GM19463 (cell line): ENCODE measurements around the gene VWA8.
"Not testable (repeated sequence)": the region's sequence is repeated elsewhere in the genome, so short reads cannot be mapped to it uniquely, and the experiment has no call there.

Experiments used
- ATAC-seq: cut with Tn5 transposase; IDR thresholded peaks from one replicate; pipeline ENCODE4 v1.9.1; 2021; ENCODE audit warnings: mild to moderate bottlenecking, moderate library complexity; ENCODE audit not compliant: unreplicated experiment

Gene VWA8

DNA sequence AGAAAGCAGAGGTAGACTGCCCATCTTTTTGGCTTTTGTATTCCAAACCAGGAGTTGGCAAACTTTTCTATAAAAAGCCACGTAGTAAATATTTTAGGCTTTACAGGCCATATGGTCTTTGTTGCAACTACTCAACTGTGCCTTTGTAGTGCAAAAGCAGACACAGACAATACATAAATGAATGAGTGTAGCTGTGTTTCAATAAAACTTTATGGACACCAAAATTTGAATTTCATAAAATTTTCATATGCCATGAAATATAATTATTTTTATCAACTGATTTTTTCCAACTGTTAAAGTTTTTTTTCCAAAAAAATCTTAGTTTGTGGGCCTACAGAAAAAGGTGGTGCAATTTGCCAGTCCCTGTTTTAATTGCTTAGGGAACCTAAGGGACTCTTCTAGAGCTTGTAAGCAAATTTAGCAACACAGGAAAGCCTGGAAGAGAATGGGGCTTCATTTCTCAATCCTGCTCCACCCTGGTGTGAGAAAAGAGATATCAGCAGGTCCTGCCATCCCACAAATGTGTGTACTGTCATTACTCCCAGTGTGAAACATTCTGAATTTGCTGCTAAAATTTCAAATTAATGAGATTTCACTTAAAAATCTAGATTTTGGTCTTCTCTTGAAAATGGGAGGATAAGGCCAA is 309.4 kb downstream of the VWA8 start:
- no peak for ATAC-seq

- ATAC-seq = no peak
Observed at GRCh38 chr13:41650706-41651105, 310.2 kb downstream of the VWA8 start.

GRCh38 chr13:41649659-41650058 is 311.2 kb downstream of the VWA8 start:
- ATAC-seq = no peak

- ATAC-seq = no peak
Observed at GRCh38 chr13:41648314-41648935, 312.5 kb downstream of the VWA8 start.

- ATAC-seq = not testable (repeated sequence)
Observed at GRCh38 chr13:41647699-41648313, 313.1 kb downstream of the VWA8 start.

DNA sequence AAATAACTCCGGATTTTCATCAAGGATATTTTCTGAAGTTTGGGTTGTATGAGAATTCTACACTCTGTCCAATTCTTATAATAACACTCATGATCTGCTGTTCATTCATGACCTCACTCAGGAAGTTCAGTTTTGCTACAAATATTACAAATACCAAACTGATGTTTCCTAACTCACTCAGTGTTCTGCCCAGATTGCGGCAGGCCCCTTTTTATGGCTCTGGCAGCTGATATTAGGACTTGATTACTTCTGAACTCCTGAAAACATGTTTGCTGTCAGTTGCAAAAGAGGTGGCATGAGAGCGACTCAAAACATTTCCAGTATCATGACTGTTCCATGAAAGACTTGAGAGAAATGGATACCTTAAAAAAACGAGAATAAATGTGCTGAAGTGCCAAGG is 315.6 kb downstream of the VWA8 start:
- no peak for ATAC-seq

DNA sequence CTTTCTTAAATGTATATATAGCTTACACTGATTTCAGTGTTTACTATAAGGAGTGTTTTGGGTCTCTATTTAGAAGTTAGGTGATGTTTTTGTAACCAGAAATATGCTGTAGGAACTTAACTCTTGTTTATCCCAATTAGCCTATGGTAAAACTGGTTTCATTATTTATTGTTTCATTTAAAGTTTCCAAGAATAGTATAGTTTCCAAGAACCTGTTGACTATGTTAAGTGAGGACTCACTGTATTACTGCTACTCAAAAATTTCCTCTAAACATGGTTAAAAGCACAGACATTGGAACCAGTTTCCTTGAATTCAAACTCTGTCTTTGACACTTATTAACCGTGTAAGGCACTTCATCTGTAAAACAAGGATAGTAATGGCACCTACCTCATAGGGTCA is 316.2 kb downstream of the VWA8 start:
- ATAC-seq = no peak

- no peak for ATAC-seq
Observed at GRCh38 chr13:41643507-41643906, 317.4 kb downstream of the VWA8 start.

GRCh38 chr13:41641961-41642360 is 318.9 kb downstream of the VWA8 start:
- ATAC-seq = no peak

GRCh38 chr13:41641429-41641828 is 319.5 kb downstream of the VWA8 start:
- ATAC-seq = no peak

GRCh38 chr13:41639955-41640780 is 320.7 kb downstream of the VWA8 start:
- ATAC-seq = no peak

DNA sequence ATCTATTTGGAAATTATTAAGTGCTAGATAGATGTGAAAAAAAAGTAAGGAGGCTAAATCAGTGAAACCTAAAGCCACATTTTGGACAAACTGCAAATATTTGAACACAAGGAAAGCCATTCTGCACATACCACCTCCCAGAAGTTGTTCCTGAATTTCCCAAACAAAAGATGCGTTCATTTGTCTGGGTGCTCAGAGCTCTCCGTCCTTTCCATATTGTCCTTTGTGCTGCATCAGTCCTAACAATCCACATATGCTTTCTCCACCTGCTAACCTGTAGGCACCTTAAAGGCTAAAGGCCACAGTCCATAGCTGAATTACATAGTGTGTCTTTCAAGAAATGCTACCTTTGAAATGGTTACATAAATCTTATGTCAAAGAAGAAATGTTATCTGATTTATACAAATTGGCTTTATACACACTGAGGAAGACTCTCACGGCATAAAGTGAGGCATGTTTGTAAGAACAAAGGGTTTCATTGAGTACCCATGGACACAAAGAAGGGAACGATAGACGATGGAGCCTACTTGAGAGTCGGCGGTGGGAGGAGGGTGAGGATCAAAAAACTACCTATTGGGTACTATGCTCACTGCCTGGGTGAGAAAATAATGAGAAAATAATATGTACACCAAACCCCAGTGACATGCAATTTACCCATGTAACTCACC is 321.5 kb downstream of the VWA8 start:
- no peak for ATAC-seq

DNA sequence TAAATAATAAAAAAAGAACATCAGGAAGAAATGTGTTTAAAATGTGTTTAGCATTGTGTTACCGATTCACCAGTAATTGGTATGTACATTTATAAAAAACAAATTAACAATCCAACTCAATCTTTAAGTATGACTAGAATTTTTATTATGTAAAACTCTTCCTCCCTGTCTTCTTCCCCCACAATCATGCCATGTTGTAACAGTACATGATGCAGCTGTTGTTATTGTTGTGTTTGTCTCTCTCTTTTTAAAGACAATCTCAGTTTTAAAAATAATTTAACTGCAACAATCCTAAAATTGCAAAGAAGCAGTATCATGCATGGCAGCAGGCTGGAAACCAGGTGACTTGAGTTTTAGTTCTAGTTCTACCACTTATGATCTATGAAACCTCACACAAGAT is 323.3 kb downstream of the VWA8 start:
- no peak for ATAC-seq

GRCh38 chr13:41637032-41637431 is 323.9 kb downstream of the VWA8 start:
- not testable (repeated sequence) for ATAC-seq

DNA sequence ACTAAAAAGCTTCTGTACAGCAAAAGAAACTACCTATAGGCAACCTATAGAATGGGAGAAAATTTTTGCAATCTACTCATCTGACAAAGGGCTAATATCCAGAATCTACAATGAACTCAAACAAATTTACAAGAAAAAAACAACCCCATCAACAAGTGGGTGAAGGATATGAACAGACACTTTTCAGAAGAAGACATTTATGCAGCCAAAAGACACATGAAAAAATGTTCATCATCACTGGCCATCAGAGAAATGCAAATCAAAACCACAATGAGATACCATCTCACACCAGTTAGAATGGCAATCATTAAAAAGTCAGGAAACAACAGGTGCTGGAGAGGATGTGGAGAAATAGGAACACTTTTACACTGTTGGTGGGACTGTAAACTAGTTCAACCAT is 324.3 kb downstream of the VWA8 start:
- not testable (repeated sequence) for ATAC-seq

DNA sequence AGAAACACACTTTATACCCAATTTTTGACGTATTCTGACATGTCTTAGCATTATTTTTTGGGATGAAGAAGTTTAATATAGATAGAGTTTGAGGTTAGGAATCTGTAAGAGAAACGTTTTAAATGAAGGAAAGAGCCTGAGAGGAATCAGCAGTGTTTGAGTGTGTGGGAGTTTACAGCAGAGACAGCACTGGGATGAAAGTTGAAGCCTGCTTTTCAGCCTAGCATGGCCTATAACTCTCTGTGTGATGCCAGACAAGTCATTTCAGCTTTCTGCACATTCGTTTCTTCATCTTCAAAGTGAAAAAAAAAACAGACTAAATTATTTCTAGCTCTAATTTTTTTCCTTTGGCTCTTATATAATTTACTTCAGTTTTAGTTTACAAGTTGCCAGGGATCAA is 326.5 kb downstream of the VWA8 start:
- ATAC-seq = no peak

GRCh38 chr13:41633776-41634175 is 327.1 kb downstream of the VWA8 start:
- no peak for ATAC-seq

DNA sequence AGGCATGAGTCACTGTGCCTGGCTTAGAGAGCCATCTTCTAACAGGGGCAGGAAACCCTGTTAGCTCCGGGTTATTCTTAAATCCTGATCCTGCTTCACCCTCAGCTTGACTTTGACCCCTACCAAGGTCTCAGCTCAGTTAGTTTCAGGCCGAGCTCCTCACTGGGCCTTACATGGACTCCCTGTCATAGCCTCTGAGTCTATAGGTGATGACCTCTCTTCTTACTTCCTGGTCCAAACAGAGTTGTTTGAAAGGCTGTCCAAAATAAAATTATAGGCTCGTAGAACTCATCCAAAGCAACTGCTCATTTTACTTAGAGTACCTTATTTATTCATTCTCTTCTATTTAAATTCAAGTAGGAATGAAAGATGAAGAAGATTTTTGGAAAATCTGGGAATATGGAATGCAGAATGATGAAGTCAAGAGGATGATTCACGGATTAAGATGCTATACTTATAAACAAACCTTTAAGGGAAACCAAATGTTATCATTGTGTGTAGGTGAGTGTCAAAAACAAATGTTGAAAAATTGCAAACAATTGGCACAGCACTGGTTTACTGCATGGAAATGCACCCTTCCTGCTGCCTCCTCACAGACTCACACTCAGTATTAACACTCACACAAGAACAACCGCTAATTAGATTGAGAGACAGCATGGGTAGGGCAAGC is 329.5 kb downstream of the VWA8 start:
- no peak for ATAC-seq

GRCh38 chr13:41627425-41627824 is 333.5 kb downstream of the VWA8 start:
- no peak for ATAC-seq

DNA sequence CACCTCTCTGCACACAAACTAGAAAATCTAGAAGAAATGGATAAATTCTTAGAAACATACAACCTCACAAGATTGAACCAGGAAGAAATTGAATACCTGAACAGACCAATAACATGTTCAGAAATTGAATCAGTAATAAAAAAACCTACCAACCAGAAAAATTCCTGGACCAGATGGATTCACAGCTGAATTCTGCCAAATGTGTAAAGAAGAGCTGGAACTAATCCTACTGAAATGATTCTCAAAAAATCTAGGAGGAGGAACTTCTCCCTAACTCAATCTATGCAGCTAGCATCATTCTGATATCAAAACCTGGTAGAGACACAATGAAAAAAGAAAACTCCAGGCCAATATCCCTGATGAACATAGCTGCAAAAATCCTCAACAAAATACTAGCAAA is 336.9 kb downstream of the VWA8 start:
- no peak for ATAC-seq
